GM21447 (cell line): ENCODE measurements around the gene RRAGB.
A peak's percentile ranks its signal among the peaks of the same experiment; 100 is the strongest.
"Not testable (repeated sequence)": the region's sequence is repeated elsewhere in the genome, so short reads cannot be mapped to it uniquely, and the experiment has no call there.

ENCODE experiments used
- ATAC-seq: cut with Tn5 transposase; IDR thresholded peaks from one replicate; pipeline ENCODE4 v1.9.1; 2021; ENCODE audit not compliant: unreplicated experiment

The RRAGB gene

GRCh38 chrX:55717521-55718497, at the start of gene RRAGB:
RRAGB (plus strand) TSS chrX:55717749; CDS start chrX:55718328, 579 bp downstream.
- peak; percentile 91 for ATAC-seq

- no peak for ATAC-seq
Observed at GRCh38 chrX:55668084-55668483, 49.5 kb upstream of the RRAGB start.

- ATAC-seq = not testable (repeated sequence)
Observed at GRCh38 chrX:55688579-55688978, 29.0 kb upstream of the RRAGB start.

- ATAC-seq = no peak
Observed at GRCh38 chrX:55695227-55696018, 22.1 kb upstream of the RRAGB start.

GRCh38 chrX:55697381-55697780, 20.2 kb upstream of the RRAGB start:
- no peak for ATAC-seq

GRCh38 chrX:55702671-55703070, 14.9 kb upstream of the RRAGB start:
- ATAC-seq = no peak

GRCh38 chrX:55703436-55703835, 14.1 kb upstream of the RRAGB start:
- not testable (repeated sequence) for ATAC-seq

- not testable (repeated sequence) for ATAC-seq
Observed at GRCh38 chrX:55705066-55705465, 12.5 kb upstream of the RRAGB start.

GRCh38 chrX:55709735-55710134, 7.8 kb upstream of the RRAGB start:
- no peak for ATAC-seq

GRCh38 chrX:55710701-55711100, 6.8 kb upstream of the RRAGB start:
- no peak for ATAC-seq

- no peak for ATAC-seq
Observed at GRCh38 chrX:55713631-55714030, 3.9 kb upstream of the RRAGB start.

- ATAC-seq = no peak
Observed at GRCh38 chrX:55714161-55714560, 3.4 kb upstream of the RRAGB start.

GRCh38 chrX:55715847-55716246, 1.7 kb upstream of the RRAGB start:
- ATAC-seq = no peak

GRCh38 chrX:55716937-55717336, 612 bp upstream of the RRAGB start:
- no peak for ATAC-seq

GRCh38 chrX:55731826-55732225, 14.3 kb downstream of the RRAGB start:
- ATAC-seq = no peak

- no peak for ATAC-seq
Observed at GRCh38 chrX:55738969-55739368, 21.4 kb downstream of the RRAGB start.

- no peak for ATAC-seq
Observed at GRCh38 chrX:55742649-55743048, 25.1 kb downstream of the RRAGB start.

- not testable (repeated sequence) for ATAC-seq
Observed at GRCh38 chrX:55748463-55748862, 30.9 kb downstream of the RRAGB start.

- no peak for ATAC-seq
Observed at GRCh38 chrX:55750256-55750655, 32.7 kb downstream of the RRAGB start.

GRCh38 chrX:55754861-55755294, 37.3 kb downstream of the RRAGB start:
- ATAC-seq = peak; percentile 95

GRCh38 chrX:55758033-55758432, 40.5 kb downstream of the RRAGB start:
- no peak for ATAC-seq

GRCh38 chrX:55759478-55759877, 41.9 kb downstream of the RRAGB start:
- no peak for ATAC-seq
